ENCODE results near the gene LINC00237. TPM values are rescaled to one million over a fixed set of nuclear protein-coding genes. Genes with fewer than 3 reads are reported as not detected.

The LINC00237 gene
- total RNA-seq, 1 donor from 2014 or later, result not detected

GRCh38 chr20:21099751-21100577 is 6.2 kb downstream of the LINC00237 start:
- DNase-seq (ENCODE audit: low read depth in 2 of 2), result peak; percentile 37 to 45

GRCh38 chr20:21096321-21097043 is 9.7 kb downstream of the LINC00237 start:
- DNase-seq (ENCODE audit: low read depth in 2 of 2), result peak; percentile 27 to 29

GRCh38 chr20:21092806-21093205 is 13.4 kb downstream of the LINC00237 start:
- DNase-seq (ENCODE audit: low read depth in 2 of 2), result no peak

- no peak for DNase-seq (ENCODE audit: low read depth in 2 of 2)
These were observed 15.4 kb downstream of the LINC00237 start for GRCh38 chr20:21090721-21091120.

- no peak for DNase-seq (ENCODE audit: low read depth in 2 of 2)
These were observed 16.0 kb downstream of the LINC00237 start for GRCh38 chr20:21090111-21090618.

- no peak for DNase-seq (ENCODE audit: low read depth in 2 of 2)
These were observed 16.8 kb downstream of the LINC00237 start for GRCh38 chr20:21089391-21089790.

GRCh38 chr20:21087862-21088540 is 18.2 kb downstream of the LINC00237 start:
- DNase-seq (ENCODE audit: low read depth in 2 of 2), result no peak

- no peak for DNase-seq (ENCODE audit: low read depth in 2 of 2)
These were observed 22.3 kb downstream of the LINC00237 start for GRCh38 chr20:21083825-21084325.

GRCh38 chr20:21082584-21082983 is 23.6 kb downstream of the LINC00237 start:
- DNase-seq (ENCODE audit: low read depth in 2 of 2), result no peak

GRCh38 chr20:21077809-21078345 is 28.3 kb downstream of the LINC00237 start:
- DNase-seq (ENCODE audit: low read depth in 2 of 2), result no peak

GRCh38 chr20:21076073-21076472 is 30.1 kb downstream of the LINC00237 start:
- DNase-seq (ENCODE audit: low read depth in 2 of 2), result no peak

GRCh38 chr20:21075471-21075870 is 30.7 kb downstream of the LINC00237 start:
- DNase-seq (ENCODE audit: low read depth in 2 of 2), result no peak

- DNase-seq (ENCODE audit: low read depth in 2 of 2), result no peak
These were observed 31.4 kb downstream of the LINC00237 start for GRCh38 chr20:21074605-21075336.

- no peak for DNase-seq (ENCODE audit: low read depth in 2 of 2)
These were observed 38.9 kb downstream of the LINC00237 start for GRCh38 chr20:21067255-21067654.

- DNase-seq (ENCODE audit: low read depth in 2 of 2), result no peak
These were observed 41.2 kb downstream of the LINC00237 start for GRCh38 chr20:21064924-21065323.

GRCh38 chr20:21063276-21063675 is 42.9 kb downstream of the LINC00237 start:
- DNase-seq (ENCODE audit: low read depth in 2 of 2), result no peak

GRCh38 chr20:21053002-21053762 is 53.0 kb downstream of the LINC00237 start:
- no peak for DNase-seq (ENCODE audit: low read depth in 2 of 2)

- no peak for DNase-seq (ENCODE audit: low read depth in 2 of 2)
These were observed 53.5 kb downstream of the LINC00237 start for GRCh38 chr20:21052686-21053001.

GRCh38 chr20:21052241-21052640 is 53.9 kb downstream of the LINC00237 start:
- no peak for DNase-seq (ENCODE audit: low read depth in 2 of 2)

GRCh38 chr20:21050710-21051109 is 55.4 kb downstream of the LINC00237 start:
- no peak for DNase-seq (ENCODE audit: low read depth in 2 of 2)

Measured in lung microvascular endothelial cell (primary cell).